ENCODE results near the gene PRR36. TPM values are rescaled to one million over a fixed set of nuclear protein-coding genes. Genes with fewer than 3 reads are reported as not detected.

Gene PRR36
- total RNA-seq, 1 experiment from 2014 or later: 0.26 TPM

- Mint-ChIP-seq H3K4me1 (ENCODE audit: insufficient read depth, unreplicated experiment) (peaks cover 32% of the 10 kb centered on the region), H3K27me3 (ENCODE audit: insufficient read depth, unreplicated experiment) (no peaks in the 10 kb centered on the region), H3K36me3 (ENCODE audit: insufficient read depth, unreplicated experiment) (peaks cover 27% of the 10 kb centered on the region), H3K27ac (ENCODE audit: low read depth, unreplicated experiment) (peak overlapping the region; percentile 98), H3K4me3 (ENCODE audit: unreplicated experiment) (peak overlapping the region; percentile 97), H3K9me3 (ENCODE audit: unreplicated experiment) (no peaks in the 10 kb centered on the region)
- TSS peak; percentile 80 for BruUV-seq (replicated peaks)
- no peak for DNase-seq (ENCODE audit: unreplicated experiment)
- CTCF ChIA-PET: interaction anchor here (0.9 to 2.0 kb wide), 5 partner anchors 18 to 53 kb away, joined by 3 to 12 read pairs (median 4); no protein-coding TSS in a partner anchor
- intact Hi-C loops (cut with micrococcal nuclease): loop anchor here (1.0 to 5.0 kb wide), 2 partner anchors 34 to 51 kb away; no protein-coding TSS in a partner anchor
- POLR2A ChIA-PET: interaction anchor here (0.6 to 8.7 kb wide), 19 partner anchors 9 to 273 kb away, joined by 3 to 91 read pairs (median 5); partner anchors contain the start of genes EVI5L, LRRC8E, PET100 and SNAPC2
- TF ChIP-seq CTCF (IDR thresholded peaks at IDR 0.05; ENCODE audit: unreplicated experiment): no peak
Observed at GRCh38 chr19:7902796-7903243, 28.6 kb upstream of the PRR36 start.

- no peaks in the 10 kb centered on the region for H3K27me3 Mint-ChIP-seq (ENCODE audit: insufficient read depth, unreplicated experiment)
- peak overlapping the region; percentile 46 for H3K27ac Mint-ChIP-seq (ENCODE audit: low read depth, unreplicated experiment)
- no peak for TF ChIP-seq CTCF (IDR thresholded peaks at IDR 0.05; ENCODE audit: unreplicated experiment)
- peak; percentile 94 for DNase-seq (ENCODE audit: unreplicated experiment)
- peaks cover 27% of the 10 kb centered on the region for H3K36me3 Mint-ChIP-seq (ENCODE audit: insufficient read depth, unreplicated experiment)
- POLR2A ChIA-PET: interaction anchor here (0.6 to 8.7 kb wide), 22 partner anchors 12 to 623 kb away, joined by 3 to 91 read pairs (median 4); partner anchors contain the start of genes LRRC8E, PET100, SNAPC2 and TIMM44
- no TSS peak for BruUV-seq (replicated peaks)
- H3K4me3 Mint-ChIP-seq (ENCODE audit: unreplicated experiment): peak overlapping the region; percentile 50
- peaks cover 32% of the 10 kb centered on the region for H3K4me1 Mint-ChIP-seq (ENCODE audit: insufficient read depth, unreplicated experiment)
- no peaks in the 10 kb centered on the region for H3K9me3 Mint-ChIP-seq (ENCODE audit: unreplicated experiment)
- intact Hi-C loops (cut with micrococcal nuclease): loop anchor here (5.0 kb wide), 1 partner anchor 49 kb away; no protein-coding TSS in a partner anchor
- CTCF ChIA-PET: interaction anchor here (0.6 to 2.7 kb wide), 14 partner anchors 12 to 938 kb away, joined by 3 to 18 read pairs (median 5); partner anchors contain the start of gene TRAPPC5
Observed at GRCh38 chr19:7901337-7901736, 27.1 kb upstream of the PRR36 start.

GRCh38 chr19:7900931-7901330 lies 26.7 kb upstream of the PRR36 start:
- BruUV-seq (replicated peaks): no TSS peak
- TF ChIP-seq CTCF (IDR thresholded peaks at IDR 0.05; ENCODE audit: unreplicated experiment): no peak
- intact Hi-C loops (cut with micrococcal nuclease): loop anchor here (5.0 kb wide), 1 partner anchor 49 kb away; no protein-coding TSS in a partner anchor
- CTCF ChIA-PET: interaction anchor here (0.6 to 2.7 kb wide), 13 partner anchors 11 to 938 kb away, joined by 3 to 18 read pairs (median 5); partner anchors contain the start of gene TRAPPC5
- Mint-ChIP-seq H3K4me1 (ENCODE audit: insufficient read depth, unreplicated experiment) (peaks cover 31% of the 10 kb centered on the region), H3K27me3 (ENCODE audit: insufficient read depth, unreplicated experiment) (no peaks in the 10 kb centered on the region), H3K36me3 (ENCODE audit: insufficient read depth, unreplicated experiment) (peaks cover 27% of the 10 kb centered on the region), H3K9me3 (ENCODE audit: unreplicated experiment) (no peaks in the 10 kb centered on the region), H3K27ac (ENCODE audit: low read depth, unreplicated experiment) (peak overlapping the region; percentile 46), H3K4me3 (ENCODE audit: unreplicated experiment) (peak overlapping the region; percentile 50)
- POLR2A ChIA-PET: interaction anchor here (0.6 to 8.7 kb wide), 22 partner anchors 11 to 809 kb away, joined by 3 to 91 read pairs (median 4); partner anchors contain the start of genes LRRC8E, PET100, SNAPC2 and TIMM44
- peak; percentile 79 for DNase-seq (ENCODE audit: unreplicated experiment)

- intact Hi-C loops (cut with micrococcal nuclease): loop anchor here (5.0 kb wide), 1 partner anchor 48 kb away; no protein-coding TSS in a partner anchor
- H3K4me1 Mint-ChIP-seq (ENCODE audit: insufficient read depth, unreplicated experiment): peaks cover 26% of the 10 kb centered on the region
- no peaks in the 10 kb centered on the region for H3K9me3 Mint-ChIP-seq (ENCODE audit: unreplicated experiment)
- no peak overlapping the region for H3K27ac Mint-ChIP-seq (ENCODE audit: low read depth, unreplicated experiment)
- H3K4me3 Mint-ChIP-seq (ENCODE audit: unreplicated experiment): peak overlapping the region; percentile 50
- BruUV-seq (replicated peaks): no TSS peak
- peaks cover 22% of the 10 kb centered on the region for H3K36me3 Mint-ChIP-seq (ENCODE audit: insufficient read depth, unreplicated experiment)
- no peak for TF ChIP-seq CTCF (IDR thresholded peaks at IDR 0.05; ENCODE audit: unreplicated experiment)
- DNase-seq (ENCODE audit: unreplicated experiment): no peak
- H3K27me3 Mint-ChIP-seq (ENCODE audit: insufficient read depth, unreplicated experiment): no peaks in the 10 kb centered on the region
- CTCF ChIA-PET: interaction anchor here (0.6 to 2.7 kb wide), 11 partner anchors 11 to 220 kb away, joined by 3 to 18 read pairs (median 5); partner anchors contain the start of gene TRAPPC5
- POLR2A ChIA-PET: interaction anchor here (0.6 to 8.7 kb wide), 13 partner anchors 11 to 809 kb away, joined by 3 to 91 read pairs (median 4); partner anchors contain the start of genes LRRC8E and TIMM44
Observed at GRCh38 chr19:7900401-7900870, 26.2 kb upstream of the PRR36 start.
